Amniotic stem cell (primary cell): Measurements from ENCODE around the gene CCL25.

Experiments
- DNase-seq: peaks from one replicate; lab custom pipeline; 2025; lab: John Stamatoyannopoulos, UW

The CCL25 gene

GRCh38 chr19:8110931-8111330, 58.4 kb downstream of the CCL25 start:
- DNase-seq: no peak

DNA sequence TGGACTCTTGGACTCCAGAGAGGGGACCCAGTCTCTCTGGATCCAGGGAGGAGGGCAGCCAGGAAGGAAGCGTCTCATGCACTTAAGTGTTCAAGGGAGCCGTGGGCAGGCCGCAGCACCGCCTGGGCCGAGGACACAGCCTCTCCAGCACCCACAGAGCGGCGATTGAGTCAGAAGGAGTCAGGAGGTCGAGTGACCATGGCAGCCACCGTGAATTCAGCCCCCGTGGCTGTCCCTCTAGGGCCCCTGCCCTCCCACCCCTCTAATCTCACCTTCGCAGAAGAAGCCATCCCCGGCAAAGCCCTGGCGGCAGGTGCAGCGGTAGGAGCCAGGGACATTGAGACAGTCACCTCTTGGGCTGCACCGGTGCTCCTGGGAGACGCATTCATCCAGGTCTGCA, 58.8 kb downstream of the CCL25 start:
- DNase-seq: no peak
